ENCODE measurements around the gene ISCA2. TPM values are rescaled to one million over a fixed set of nuclear protein-coding genes. Genes with fewer than 3 reads are reported as not detected.

Gene ISCA2
- total and polyA plus RNA-seq, 2 experiments from 2014 or later = 44.0 to 171 TPM

- no peaks in the 10 kb centered on the region for H3K9me3 Mint-ChIP-seq
Observed at GRCh38 chr14:74505831-74506230, 12.3 kb downstream of the ISCA2 start.

GRCh38 chr14:74506411-74506851 lies 12.9 kb downstream of the ISCA2 start:
- Histone ChIP-seq H3K27me3 (ENCODE audit: insufficient read depth) (no peaks in the 10 kb centered on the region), H4K20me1 (replicated peaks; ENCODE audit: insufficient read depth) (no peaks in the 10 kb centered on the region), H3K9me2 (ENCODE audit: insufficient read depth) (no peaks in the 10 kb centered on the region), H3K27ac (ENCODE audit: low read depth) (no peak overlapping the region), H3K79me2 (replicated peaks; ENCODE audit: insufficient read depth) (no peaks in the 10 kb centered on the region), H3K4me2 (no peak overlapping the region), H3K4me3 (no peak overlapping the region), H3F3A (replicated peaks; ENCODE audit: low read depth) (peaks cover 6% of the 10 kb centered on the region; the same call in 1 of the 2 replicates), H2AFZ (no peak overlapping the region), H3K4me1 (ENCODE audit: insufficient read depth) (peaks cover 6% of the 10 kb centered on the region), H3K36me3 (ENCODE audit: insufficient read depth) (no peaks in the 10 kb centered on the region)
- ATAC-seq = no peak
- Mint-ChIP-seq H3K36me3 (ENCODE audit: low read depth) (no peaks in the 10 kb centered on the region), H3K4me1 (peaks cover 39% of the 10 kb centered on the region), H3K4me3 (no peak overlapping the region), H3K27ac (no peak overlapping the region), H3K9me3 (no peaks in the 10 kb centered on the region), H3K27me3 (ENCODE audit: insufficient read depth, low read depth, poor library complexity) (peaks cover 24% of the 10 kb centered on the region)
- DNase-seq (ENCODE audit: low spot score) = no peak
- TF ChIP-seq NANOG (IDR thresholded peaks at IDR 0.05; ENCODE audit: borderline replicate concordance) (no peak), JUNB (IDR thresholded peaks at IDR 0.05; ENCODE audit: unreplicated experiment) (no peak), STAT1 (IDR thresholded peaks at IDR 0.05; ENCODE audit: unreplicated experiment) (no peak), REST (IDR thresholded peaks at IDR 0.05; ENCODE audit: unreplicated experiment) (no peak), EZH2 (IDR thresholded peaks at IDR 0.05; ENCODE audit: low read depth, unreplicated experiment) (no peak), ZNF462 (CRISPR knock-in tag; IDR thresholded peaks at IDR 0.05) (no peak)

More at GRCh38 chr14:74505831-74506230, 12.3 kb downstream of the ISCA2 start:
- no peak overlapping the region for H3K27ac ChIP-seq (ENCODE audit: low read depth)
- TF ChIP-seq ZNF114 (CRISPR knock-in tag; IDR thresholded peaks at IDR 0.05) = no peak
- TF ChIP-seq, protein P1, sequence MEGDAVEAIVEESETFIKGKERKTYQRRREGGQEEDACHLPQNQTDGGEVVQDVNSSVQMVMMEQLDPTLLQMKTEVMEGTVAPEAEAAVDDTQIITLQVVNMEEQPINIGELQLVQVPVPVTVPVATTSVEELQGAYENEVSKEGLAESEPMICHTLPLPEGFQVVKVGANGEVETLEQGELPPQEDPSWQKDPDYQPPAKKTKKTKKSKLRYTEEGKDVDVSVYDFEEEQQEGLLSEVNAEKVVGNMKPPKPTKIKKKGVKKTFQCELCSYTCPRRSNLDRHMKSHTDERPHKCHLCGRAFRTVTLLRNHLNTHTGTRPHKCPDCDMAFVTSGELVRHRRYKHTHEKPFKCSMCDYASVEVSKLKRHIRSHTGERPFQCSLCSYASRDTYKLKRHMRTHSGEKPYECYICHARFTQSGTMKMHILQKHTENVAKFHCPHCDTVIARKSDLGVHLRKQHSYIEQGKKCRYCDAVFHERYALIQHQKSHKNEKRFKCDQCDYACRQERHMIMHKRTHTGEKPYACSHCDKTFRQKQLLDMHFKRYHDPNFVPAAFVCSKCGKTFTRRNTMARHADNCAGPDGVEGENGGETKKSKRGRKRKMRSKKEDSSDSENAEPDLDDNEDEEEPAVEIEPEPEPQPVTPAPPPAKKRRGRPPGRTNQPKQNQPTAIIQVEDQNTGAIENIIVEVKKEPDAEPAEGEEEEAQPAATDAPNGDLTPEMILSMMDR (conservative IDR thresholded peaks at IDR 0.05; ENCODE audit: low read depth in 2 of 2) = no peak
- no peak overlapping the region for H3K4me2 ChIP-seq
- ATAC-seq (no peak), DNase-seq (ENCODE audit: low spot score) (no peak)
- H3K36me3 Mint-ChIP-seq (ENCODE audit: low read depth) = no peaks in the 10 kb centered on the region
- peaks cover 7% of the 10 kb centered on the region; the same call in 1 of the 2 replicates for H3F3A ChIP-seq (replicated peaks; ENCODE audit: low read depth)
- no peaks in the 10 kb centered on the region for H3K27me3 ChIP-seq (ENCODE audit: insufficient read depth)
- no peak overlapping the region for H2AFZ ChIP-seq
- peaks cover 23% of the 10 kb centered on the region for H3K27me3 Mint-ChIP-seq (ENCODE audit: insufficient read depth, low read depth, poor library complexity)
- H3K79me2 ChIP-seq (replicated peaks; ENCODE audit: insufficient read depth) = no peaks in the 10 kb centered on the region
- H3K4me3 ChIP-seq = no peak overlapping the region
- no peak overlapping the region for H3K4me3 Mint-ChIP-seq
- H3K36me3 ChIP-seq (ENCODE audit: insufficient read depth) = no peaks in the 10 kb centered on the region
- H3K9me2 ChIP-seq (ENCODE audit: insufficient read depth) = no peaks in the 10 kb centered on the region
- no peaks in the 10 kb centered on the region for H4K20me1 ChIP-seq (replicated peaks; ENCODE audit: insufficient read depth)
- H3K27ac Mint-ChIP-seq = no peak overlapping the region
- H3K4me1 Mint-ChIP-seq = peaks cover 42% of the 10 kb centered on the region
- H3K4me1 ChIP-seq (ENCODE audit: insufficient read depth) = peaks cover 10% of the 10 kb centered on the region
